DND-41 (cell line): ENCODE data around the gene ERC1.

Experiments
- EZH2 ChIP-seq: IDR thresholded peaks from 3 replicates; pipeline ENCODE4 v1.6.1; 2012; ENCODE audit warnings: borderline replicate concordance, low read depth, mild to moderate bottlenecking, moderate library complexity, low read length, inconsistent platforms; ENCODE audit not compliant: severe bottlenecking
- TF ChIP-seq, protein P1 (sequence below): IDR thresholded peaks from 2 replicates; pipeline ENCODE4 v1.5.1; 2012; ENCODE audit warnings: borderline replicate concordance, low read length, moderate library complexity, mild to moderate bottlenecking; ENCODE audit not compliant: poor library complexity, severe bottlenecking; ENCODE audit errors: extremely low read depth

DNA sequence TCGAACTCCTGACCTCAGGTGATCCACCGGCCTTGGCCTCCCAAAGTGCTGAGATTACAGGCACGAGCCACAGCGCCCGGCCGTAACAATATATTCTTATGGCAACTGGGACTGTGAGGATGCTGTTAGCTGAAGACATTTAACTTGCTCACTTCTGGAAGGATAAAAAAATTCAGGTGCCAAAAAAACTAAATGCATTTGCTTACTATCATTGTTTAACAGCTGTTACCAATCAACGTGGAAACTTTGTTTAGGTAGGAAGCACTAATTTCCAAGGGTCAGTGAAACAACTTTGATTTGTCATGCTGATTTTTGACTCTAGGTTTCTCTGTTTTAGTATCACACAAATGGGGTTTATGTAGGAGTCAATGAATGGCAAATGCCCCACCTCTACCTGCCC is 297.3 kb downstream of the ERC1 start:
- TF ChIP-seq, protein P1, sequence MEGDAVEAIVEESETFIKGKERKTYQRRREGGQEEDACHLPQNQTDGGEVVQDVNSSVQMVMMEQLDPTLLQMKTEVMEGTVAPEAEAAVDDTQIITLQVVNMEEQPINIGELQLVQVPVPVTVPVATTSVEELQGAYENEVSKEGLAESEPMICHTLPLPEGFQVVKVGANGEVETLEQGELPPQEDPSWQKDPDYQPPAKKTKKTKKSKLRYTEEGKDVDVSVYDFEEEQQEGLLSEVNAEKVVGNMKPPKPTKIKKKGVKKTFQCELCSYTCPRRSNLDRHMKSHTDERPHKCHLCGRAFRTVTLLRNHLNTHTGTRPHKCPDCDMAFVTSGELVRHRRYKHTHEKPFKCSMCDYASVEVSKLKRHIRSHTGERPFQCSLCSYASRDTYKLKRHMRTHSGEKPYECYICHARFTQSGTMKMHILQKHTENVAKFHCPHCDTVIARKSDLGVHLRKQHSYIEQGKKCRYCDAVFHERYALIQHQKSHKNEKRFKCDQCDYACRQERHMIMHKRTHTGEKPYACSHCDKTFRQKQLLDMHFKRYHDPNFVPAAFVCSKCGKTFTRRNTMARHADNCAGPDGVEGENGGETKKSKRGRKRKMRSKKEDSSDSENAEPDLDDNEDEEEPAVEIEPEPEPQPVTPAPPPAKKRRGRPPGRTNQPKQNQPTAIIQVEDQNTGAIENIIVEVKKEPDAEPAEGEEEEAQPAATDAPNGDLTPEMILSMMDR: no peak
- no peak for TF ChIP-seq EZH2
